Osteoblast (primary cell): Measurements from ENCODE around the gene FAM120AOS. TPM values are rescaled to one million over a fixed set of nuclear protein-coding genes. Genes with fewer than 3 reads are reported as not detected.

Experiments
- DNase-seq: peaks from one replicate; pipeline ENCODE4 v3.0.0; 2011; ENCODE audit warnings: low spot score, mixed read lengths; ENCODE audit not compliant: insufficient read length; ENCODE audit errors: missing footprints
- H2AFZ ChIP-seq: 2 replicates; pipeline ENCODE4 v1.6.0; 2011; ENCODE audit warnings: mild to moderate bottlenecking, low read length
- H3K27ac ChIP-seq: 2 replicates; pipeline ENCODE4 v1.5.1; 2011; ENCODE audit warnings: mild to moderate bottlenecking, low read depth, low read length, moderate library complexity
- H3K27me3 ChIP-seq: 2 replicates; pipeline ENCODE4 v1.6.0; 2012; ENCODE audit warnings: mild to moderate bottlenecking, control low read depth, inconsistent platforms, low read length, moderate library complexity; ENCODE audit not compliant: insufficient read depth
- H3K36me3 ChIP-seq: 2 replicates; pipeline ENCODE4 v1.5.1; 2011; ENCODE audit warnings: mild to moderate bottlenecking, low read length, control low read depth, moderate library complexity; ENCODE audit not compliant: insufficient read depth
- H3K4me1 ChIP-seq: 2 replicates; pipeline ENCODE4 v1.5.1; 2011; ENCODE audit warnings: mild to moderate bottlenecking, low read length, control low read depth, moderate library complexity; ENCODE audit not compliant: insufficient read depth
- H3K4me2 ChIP-seq: 2 replicates; pipeline ENCODE4 v1.6.0; 2011; ENCODE audit warnings: mild to moderate bottlenecking, low read length; ENCODE audit not compliant: insufficient read depth
- H3K4me3 ChIP-seq: fragments of 200-600 bp; sonication (generic); 3 replicates; pipeline ENCODE4 v1.5.1; 2012; ENCODE audit warnings: mild to moderate bottlenecking, low read length, inconsistent platforms; ENCODE audit not compliant: insufficient read depth
- H3K79me2 ChIP-seq: 2 replicates; pipeline ENCODE4 v1.6.0; 2012; ENCODE audit warnings: mild to moderate bottlenecking, low read length, control low read depth, inconsistent platforms; ENCODE audit not compliant: insufficient read depth
- H3K9me3 ChIP-seq: 2 replicates; pipeline ENCODE4 v1.5.1; 2011; ENCODE audit warnings: low read depth, low read length, control low read depth
- H4K20me1 ChIP-seq: 2 replicates; pipeline ENCODE4 v1.6.0; 2012; ENCODE audit warnings: mild to moderate bottlenecking, low read length, control low read depth; ENCODE audit not compliant: insufficient read depth
- CTCF ChIP-seq: IDR thresholded peaks from 2 replicates; pipeline ENCODE4 v1.5.1; 2011; ENCODE audit warnings: mild to moderate bottlenecking, low read depth, low read length, moderate library complexity; ENCODE audit errors: extremely low read depth
- total RNA-seq: library from RNA; depleted of rRNA; stranded (reverse); fragments of >200 nt; gene quantifications from 2 replicates; pipeline ENCODE4 v1.2.3, GENCODE V29; 2012

FAM120AOS gene
- total RNA-seq, 1 donor = 43.4 TPM

GRCh38 chr9:93422977-93423616 lies 30.3 kb downstream of the FAM120AOS start:
- Histone ChIP-seq H3K4me3 (no peak overlapping the region), H3K79me2 (no peaks in the 10 kb centered on the region), H3K36me3 (no peaks in the 10 kb centered on the region), H3K9me3 (no peaks in the 10 kb centered on the region), H3K4me2 (no peak overlapping the region), H3K27ac (no peak overlapping the region), H3K4me1 (no peaks in the 10 kb centered on the region), H4K20me1 (no peaks in the 10 kb centered on the region), H3K27me3 (no peaks in the 10 kb centered on the region), H2AFZ (no peak overlapping the region)
- TF ChIP-seq CTCF = no peak
- no peak for DNase-seq

- Histone ChIP-seq H3K4me3 (no peak overlapping the region), H3K4me2 (no peak overlapping the region), H2AFZ (no peak overlapping the region), H3K36me3 (no peaks in the 10 kb centered on the region), H3K79me2 (no peaks in the 10 kb centered on the region), H4K20me1 (no peaks in the 10 kb centered on the region), H3K9me3 (no peaks in the 10 kb centered on the region), H3K27me3 (no peaks in the 10 kb centered on the region), H3K4me1 (no peaks in the 10 kb centered on the region), H3K27ac (no peak overlapping the region)
- no peak for TF ChIP-seq CTCF
- no peak for DNase-seq
Observed at GRCh38 chr9:93419023-93419422, 34.4 kb downstream of the FAM120AOS start.

GRCh38 chr9:93417538-93417937 lies 35.8 kb downstream of the FAM120AOS start:
- no peaks in the 10 kb centered on the region for H4K20me1 ChIP-seq
- no peaks in the 10 kb centered on the region for H3K36me3 ChIP-seq
- no peak overlapping the region for H3K4me2 ChIP-seq
- H3K4me3 ChIP-seq = no peak overlapping the region
- no peaks in the 10 kb centered on the region for H3K27me3 ChIP-seq
- no peaks in the 10 kb centered on the region for H3K4me1 ChIP-seq
- H3K79me2 ChIP-seq = no peaks in the 10 kb centered on the region
- DNase-seq = no peak
- no peak for TF ChIP-seq CTCF
- H3K27ac ChIP-seq = no peak overlapping the region
- H2AFZ ChIP-seq = no peak overlapping the region
- no peaks in the 10 kb centered on the region for H3K9me3 ChIP-seq

- Histone ChIP-seq H3K27ac (no peak overlapping the region), H2AFZ (no peak overlapping the region), H3K79me2 (no peaks in the 10 kb centered on the region), H3K4me1 (no peaks in the 10 kb centered on the region), H3K27me3 (no peaks in the 10 kb centered on the region), H3K4me3 (no peak overlapping the region), H3K36me3 (no peaks in the 10 kb centered on the region), H4K20me1 (no peaks in the 10 kb centered on the region), H3K4me2 (no peak overlapping the region), H3K9me3 (no peaks in the 10 kb centered on the region)
- no peak for TF ChIP-seq CTCF
- no peak for DNase-seq
Observed at GRCh38 chr9:93416530-93417235, 36.7 kb downstream of the FAM120AOS start.
